LoVo (cell line): ENCODE measurements around the gene TAAR5.
"Not testable (repeated sequence)": the region's sequence is repeated elsewhere in the genome, so short reads cannot be mapped to it uniquely, and the experiment has no call there.

Experiments
- DNase-seq: peaks from one replicate; pipeline ENCODE4 v3.0.0-alpha.2; 2016; ENCODE audit warnings: low spot score

TAAR5 gene

GRCh38 chr6:132589454-132589853 lies at the start of gene TAAR5:
TAAR5 (minus strand) TSS chr6:132589741; CDS start chr6:132589686, 55 bp downstream.
- DNase-seq = no peak

- not testable (repeated sequence) for DNase-seq
Measured at GRCh38 chr6:132637135-132637534, 47.6 kb upstream of the TAAR5 start.

- DNase-seq = not testable (repeated sequence)
Measured at GRCh38 chr6:132635906-132636305, 46.4 kb upstream of the TAAR5 start.

GRCh38 chr6:132635288-132635687 lies 45.7 kb upstream of the TAAR5 start:
- DNase-seq = not testable (repeated sequence)

GRCh38 chr6:132634796-132635195 lies 45.3 kb upstream of the TAAR5 start:
- DNase-seq = no peak

- DNase-seq = no peak
Measured at GRCh38 chr6:132633362-132633761, 43.8 kb upstream of the TAAR5 start.

- no peak for DNase-seq
Measured at GRCh38 chr6:132624175-132624574, 34.6 kb upstream of the TAAR5 start, which contains the start of gene TAAR2. TAAR2 (minus strand) TSS chr6:132624275; CDS start chr6:132624275, 0 bp downstream.

GRCh38 chr6:132623106-132623845 lies 33.7 kb upstream of the TAAR5 start:
- DNase-seq = no peak

GRCh38 chr6:132616677-132617076 lies 27.1 kb upstream of the TAAR5 start:
- no peak for DNase-seq

GRCh38 chr6:132614554-132614953 lies 25.0 kb upstream of the TAAR5 start:
- peak; percentile 78 for DNase-seq

- peak; percentile 49 for DNase-seq
Measured at GRCh38 chr6:132612449-132613108, 23.0 kb upstream of the TAAR5 start.

GRCh38 chr6:132611616-132612015 lies 22.1 kb upstream of the TAAR5 start:
- DNase-seq = no peak

GRCh38 chr6:132607544-132608233 lies 18.1 kb upstream of the TAAR5 start:
- no peak for DNase-seq

GRCh38 chr6:132604635-132605152 lies 15.2 kb upstream of the TAAR5 start:
- DNase-seq = no peak

GRCh38 chr6:132600900-132601299 lies 11.4 kb upstream of the TAAR5 start:
- not testable (repeated sequence) for DNase-seq

- DNase-seq = peak; percentile 35
Measured at GRCh38 chr6:132598473-132598872, 8.9 kb upstream of the TAAR5 start.

- DNase-seq = no peak
Measured at GRCh38 chr6:132596201-132596600, 6.7 kb upstream of the TAAR5 start.

- DNase-seq = no peak
Measured at GRCh38 chr6:132592855-132593254, 3.3 kb upstream of the TAAR5 start.

- DNase-seq = no peak
Measured at GRCh38 chr6:132590362-132590761, 821 bp upstream of the TAAR5 start.

- DNase-seq = no peak
Measured at GRCh38 chr6:132587424-132587823, 2.1 kb downstream of the TAAR5 start.

GRCh38 chr6:132584698-132585097 lies 4.8 kb downstream of the TAAR5 start:
- DNase-seq = no peak

- no peak for DNase-seq
Measured at GRCh38 chr6:132571774-132572173, 17.8 kb downstream of the TAAR5 start.
